Measurements from ENCODE around the gene KHK.

The KHK gene

DNA sequence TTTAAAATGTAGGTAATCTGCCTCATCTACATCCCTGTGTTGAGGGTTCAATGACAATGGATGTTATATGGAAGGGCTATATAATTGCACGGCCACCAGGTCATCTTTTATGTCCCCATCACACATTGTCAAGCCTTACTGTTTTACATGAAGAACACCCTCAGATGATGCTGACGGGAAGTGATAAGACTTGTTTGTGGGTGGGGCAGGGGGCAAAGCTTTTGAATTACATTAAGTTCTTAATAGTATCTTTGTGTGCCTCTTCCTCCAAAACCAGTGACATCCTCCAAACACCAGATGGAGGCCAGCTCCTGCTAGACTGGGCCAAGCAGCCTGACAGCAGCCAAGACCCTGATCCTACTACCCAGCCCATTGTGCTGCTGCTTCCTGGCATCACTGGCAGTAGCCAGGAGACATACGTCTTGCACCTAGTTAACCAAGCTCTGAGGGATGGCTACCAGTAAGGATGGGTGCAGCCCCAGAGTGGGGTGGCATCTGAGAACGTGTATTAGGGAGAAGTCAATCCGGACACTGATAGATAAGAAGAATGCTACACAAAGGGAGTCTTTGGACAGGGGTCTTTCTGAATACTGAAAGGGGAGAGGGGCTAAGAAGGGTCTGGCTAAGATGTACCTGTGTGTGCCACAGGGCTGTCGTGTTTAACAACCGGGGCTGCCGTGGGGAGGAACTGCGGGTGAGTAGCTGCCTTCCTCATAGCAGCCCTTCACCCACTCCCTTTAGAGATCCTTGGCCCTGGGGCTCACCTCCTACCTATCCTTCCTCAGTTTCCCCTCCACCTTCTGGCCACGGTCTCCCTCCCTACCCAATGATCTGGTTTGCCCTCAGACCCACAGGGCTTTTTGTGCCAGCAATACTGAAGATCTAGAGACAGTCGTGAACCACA is 42.3 kb downstream of the KHK start:
- no peak for DNase-seq (ENCODE audit: extremely low read depth, low read depth)
- no peak for TF ChIP-seq CTCF (IDR thresholded peaks at IDR 0.05; ENCODE audit: low read depth, low read length)

DNA sequence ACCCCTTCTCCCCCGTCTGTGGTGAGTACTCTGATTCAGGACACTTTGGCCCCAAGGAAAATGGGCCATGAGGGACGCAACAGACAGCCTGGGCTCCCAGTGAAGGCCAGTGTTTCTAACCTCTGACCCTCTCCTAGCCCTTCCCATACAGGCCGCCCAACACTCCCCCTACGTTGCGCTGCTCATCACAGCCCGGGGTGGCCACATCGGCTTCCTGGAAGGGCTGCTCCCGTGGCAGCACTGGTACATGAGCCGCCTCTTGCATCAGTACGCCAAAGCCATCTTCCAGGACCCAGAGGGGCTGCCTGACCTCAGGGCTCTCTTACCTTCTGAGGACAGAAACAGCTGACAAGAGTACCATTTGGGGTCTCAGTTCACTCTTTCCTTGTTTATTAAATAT is 43.8 kb downstream of the KHK start:
- DNase-seq (ENCODE audit: extremely low read depth, low read depth): no peak
- TF ChIP-seq CTCF (IDR thresholded peaks at IDR 0.05; ENCODE audit: low read depth, low read length): no peak

DNA sequence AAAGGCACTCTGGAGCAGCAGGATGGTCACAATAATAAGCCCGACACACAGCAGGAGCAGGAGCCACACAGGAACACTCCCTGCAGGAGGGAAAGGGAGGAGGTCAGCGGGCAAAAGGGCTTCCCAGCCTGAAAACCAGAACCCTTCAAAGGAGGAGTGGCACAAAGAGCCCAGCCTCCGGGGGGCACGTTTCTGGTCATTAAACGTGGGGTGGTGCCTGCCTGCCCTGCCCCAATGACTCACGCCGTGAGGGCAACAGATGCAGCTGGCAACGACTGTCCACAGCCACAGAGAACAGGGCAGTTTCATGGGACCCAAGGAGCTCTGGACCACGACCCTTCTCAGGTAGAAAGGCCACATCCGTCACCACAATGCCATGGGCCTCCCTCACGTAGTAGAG is 44.9 kb downstream of the KHK start:
- DNase-seq (ENCODE audit: extremely low read depth, low read depth): no peak
- no peak for TF ChIP-seq CTCF (IDR thresholded peaks at IDR 0.05; ENCODE audit: low read depth, low read length)

- no peak for TF ChIP-seq CTCF (IDR thresholded peaks at IDR 0.05; ENCODE audit: low read depth, low read length)
- DNase-seq (ENCODE audit: extremely low read depth, low read depth): no peak
Measured at GRCh38 chr2:27133195-27133875, 46.8 kb downstream of the KHK start.

- peak; percentile 49 for TF ChIP-seq CTCF (IDR thresholded peaks at IDR 0.05; ENCODE audit: low read depth, low read length)
- peak; percentile 88 for DNase-seq (ENCODE audit: extremely low read depth, low read depth)
Measured at GRCh38 chr2:27133905-27134780, 47.6 kb downstream of the KHK start, which contains the start of gene PREB. Gene PREB, minus strand, starts transcription at chr2:27134636. Its CDS starts 215 bp downstream, at chr2:27134421.

GRCh38 chr2:27134781-27135477 is 48.4 kb downstream of the KHK start:
- no peak for DNase-seq (ENCODE audit: extremely low read depth, low read depth)
- TF ChIP-seq CTCF (IDR thresholded peaks at IDR 0.05; ENCODE audit: low read depth, low read length): no peak
